Nephron progenitor cell (in vitro differentiated cells): ENCODE data around the gene ZDHHC14.

Experiments used
- DNase-seq: peaks from one replicate; pipeline ENCODE4 v3.0.0; 2021
- H3K27ac Mint-ChIP-seq: 2 replicates; pipeline ENCODE4 v1.8.0; 2021; ENCODE audit warnings: mild to moderate bottlenecking, moderate library complexity, mixed read lengths
- H3K27me3 Mint-ChIP-seq: 2 replicates; pipeline ENCODE4 v1.8.0; 2021; ENCODE audit warnings: mild to moderate bottlenecking, low read depth, mixed read lengths; ENCODE audit not compliant: poor library complexity
- H3K36me3 Mint-ChIP-seq: 2 replicates; pipeline ENCODE4 v1.8.0; 2021; ENCODE audit warnings: low read depth, mixed read lengths
- H3K4me1 Mint-ChIP-seq: 2 replicates; pipeline ENCODE4 v1.8.0; 2021; ENCODE audit warnings: mixed read lengths
- H3K4me3 Mint-ChIP-seq: 2 replicates; pipeline ENCODE4 v1.8.0; 2021; ENCODE audit warnings: mild to moderate bottlenecking, moderate library complexity, mixed read lengths
- H3K9me3 Mint-ChIP-seq: 2 replicates; pipeline ENCODE4 v1.8.0; 2021; ENCODE audit warnings: mild to moderate bottlenecking, moderate library complexity, mixed read lengths
- TF ChIP-seq, protein P1 (sequence below): fragments of 200-600 bp; sonication (generic); IDR thresholded peaks from 2 replicates; pipeline ENCODE4 v1.5.0; 2021; ENCODE audit warnings: antibody characterized with exemption

ZDHHC14 gene

DNA sequence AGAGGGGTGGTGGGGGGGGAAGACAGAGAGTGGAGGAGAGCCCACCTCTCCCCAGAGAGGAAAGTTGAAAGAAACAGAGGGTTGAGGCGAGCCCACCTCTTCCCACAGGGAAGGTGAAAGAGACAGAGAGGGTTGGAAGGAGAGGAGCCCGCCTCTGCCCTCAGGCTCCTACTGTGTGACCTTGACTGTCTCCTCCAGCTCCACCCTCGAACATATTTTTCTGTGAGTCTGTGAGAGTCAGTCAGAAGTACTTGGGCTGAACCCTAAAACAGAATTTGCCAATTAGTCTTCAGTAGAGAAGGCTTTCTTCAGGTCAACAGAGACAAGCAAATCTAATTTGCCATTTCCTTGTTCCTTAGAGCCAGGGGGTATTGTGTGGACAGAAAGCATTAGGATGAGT, 288.3 kb downstream of the ZDHHC14 start:
- no peak for DNase-seq
- TF ChIP-seq, protein P1, sequence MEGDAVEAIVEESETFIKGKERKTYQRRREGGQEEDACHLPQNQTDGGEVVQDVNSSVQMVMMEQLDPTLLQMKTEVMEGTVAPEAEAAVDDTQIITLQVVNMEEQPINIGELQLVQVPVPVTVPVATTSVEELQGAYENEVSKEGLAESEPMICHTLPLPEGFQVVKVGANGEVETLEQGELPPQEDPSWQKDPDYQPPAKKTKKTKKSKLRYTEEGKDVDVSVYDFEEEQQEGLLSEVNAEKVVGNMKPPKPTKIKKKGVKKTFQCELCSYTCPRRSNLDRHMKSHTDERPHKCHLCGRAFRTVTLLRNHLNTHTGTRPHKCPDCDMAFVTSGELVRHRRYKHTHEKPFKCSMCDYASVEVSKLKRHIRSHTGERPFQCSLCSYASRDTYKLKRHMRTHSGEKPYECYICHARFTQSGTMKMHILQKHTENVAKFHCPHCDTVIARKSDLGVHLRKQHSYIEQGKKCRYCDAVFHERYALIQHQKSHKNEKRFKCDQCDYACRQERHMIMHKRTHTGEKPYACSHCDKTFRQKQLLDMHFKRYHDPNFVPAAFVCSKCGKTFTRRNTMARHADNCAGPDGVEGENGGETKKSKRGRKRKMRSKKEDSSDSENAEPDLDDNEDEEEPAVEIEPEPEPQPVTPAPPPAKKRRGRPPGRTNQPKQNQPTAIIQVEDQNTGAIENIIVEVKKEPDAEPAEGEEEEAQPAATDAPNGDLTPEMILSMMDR = no peak
- H3K27ac Mint-ChIP-seq = peak overlapping the region; percentile 29
- H3K27me3 Mint-ChIP-seq = peaks cover 6% of the 10 kb centered on the region
- peaks cover 68% of the 10 kb centered on the region for H3K4me1 Mint-ChIP-seq
- peaks cover 13% of the 10 kb centered on the region for H3K36me3 Mint-ChIP-seq
- H3K9me3 Mint-ChIP-seq = peaks cover 20% of the 10 kb centered on the region
- H3K4me3 Mint-ChIP-seq = no peak overlapping the region

GRCh38 chr6:157669747-157670216, 288.8 kb downstream of the ZDHHC14 start:
- peaks cover 6% of the 10 kb centered on the region for H3K27me3 Mint-ChIP-seq
- peaks cover 18% of the 10 kb centered on the region for H3K9me3 Mint-ChIP-seq
- H3K27ac Mint-ChIP-seq = peak overlapping the region; percentile 29
- H3K4me3 Mint-ChIP-seq = no peak overlapping the region
- H3K4me1 Mint-ChIP-seq = peaks cover 70% of the 10 kb centered on the region
- TF ChIP-seq, protein P1 = no peak
- peaks cover 9% of the 10 kb centered on the region for H3K36me3 Mint-ChIP-seq
- DNase-seq = peak; percentile 63

GRCh38 chr6:157670466-157671186, 289.6 kb downstream of the ZDHHC14 start:
- no peak overlapping the region for H3K27ac Mint-ChIP-seq
- H3K36me3 Mint-ChIP-seq = peaks cover 6% of the 10 kb centered on the region
- peaks cover 61% of the 10 kb centered on the region for H3K4me1 Mint-ChIP-seq
- H3K9me3 Mint-ChIP-seq = peaks cover 14% of the 10 kb centered on the region
- H3K4me3 Mint-ChIP-seq = no peak overlapping the region
- TF ChIP-seq, protein P1 = no peak
- H3K27me3 Mint-ChIP-seq = peaks cover 6% of the 10 kb centered on the region
- DNase-seq = no peak

DNA sequence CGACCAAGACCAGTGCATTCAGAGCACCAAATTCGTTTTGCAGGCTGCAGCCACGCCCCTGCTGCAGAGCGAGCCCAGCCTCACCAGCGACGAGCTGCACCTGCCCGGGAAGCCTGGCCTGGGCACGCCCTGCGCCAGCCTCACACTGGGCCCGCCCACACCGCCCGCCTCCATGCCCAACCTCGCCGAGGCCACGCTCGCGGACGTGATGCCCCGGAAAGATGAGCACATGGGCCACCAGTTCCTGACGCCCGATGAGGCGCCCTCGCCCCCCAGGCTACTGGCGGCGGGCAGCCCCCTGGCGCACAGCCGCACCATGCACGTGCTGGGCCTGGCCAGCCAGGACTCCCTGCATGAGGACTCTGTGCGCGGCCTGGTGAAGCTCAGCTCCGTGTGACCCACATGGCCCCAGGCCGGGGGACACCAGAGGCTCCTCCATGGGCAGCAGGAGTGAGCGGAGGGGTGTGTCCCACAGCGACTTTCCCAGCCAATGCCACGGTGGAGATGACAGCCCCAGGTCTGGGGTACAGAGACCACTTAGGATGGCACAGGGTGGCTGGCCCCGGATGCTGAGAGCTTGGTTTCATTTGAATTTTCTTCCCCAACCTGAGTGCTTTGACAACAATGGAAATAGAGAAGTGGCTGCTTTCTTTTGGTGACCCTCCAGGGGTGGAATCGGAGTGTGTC, 291.9 kb downstream of the ZDHHC14 start:
- DNase-seq = no peak
- TF ChIP-seq, protein P1 = no peak
- no peak overlapping the region for H3K27ac Mint-ChIP-seq
- peaks cover 13% of the 10 kb centered on the region for H3K27me3 Mint-ChIP-seq
- no peak overlapping the region for H3K4me3 Mint-ChIP-seq
- H3K36me3 Mint-ChIP-seq = peaks cover 6% of the 10 kb centered on the region
- H3K9me3 Mint-ChIP-seq = peaks cover 14% of the 10 kb centered on the region
- H3K4me1 Mint-ChIP-seq = peaks cover 43% of the 10 kb centered on the region

- H3K9me3 Mint-ChIP-seq = peaks cover 14% of the 10 kb centered on the region
- H3K27me3 Mint-ChIP-seq = peaks cover 13% of the 10 kb centered on the region
- TF ChIP-seq, protein P1 = no peak
- peak; percentile 21 for DNase-seq
- no peak overlapping the region for H3K27ac Mint-ChIP-seq
- peaks cover 42% of the 10 kb centered on the region for H3K4me1 Mint-ChIP-seq
- no peak overlapping the region for H3K4me3 Mint-ChIP-seq
- peaks cover 6% of the 10 kb centered on the region for H3K36me3 Mint-ChIP-seq
Observed at GRCh38 chr6:157673596-157673995, 292.6 kb downstream of the ZDHHC14 start.
